OCI-LY3 (cell line): Measurements from ENCODE around the gene CC2D2A.

Source experiments
- H2AFZ ChIP-seq: fragments of 200-600, 300-600 bp; shearing (Covaris generic); 2 replicates; pipeline ENCODE4 v1.6.0; 2014; ENCODE audit warnings: antibody characterized with exemption, low read depth, low read length
- H3K27ac ChIP-seq: fragments of 200-600, 300-600 bp; sonication (generic); 2 replicates; pipeline ENCODE4 v1.5.1; 2014; ENCODE audit warnings: mild to moderate bottlenecking, low read length, moderate library complexity, mixed read lengths
- H3K27me3 ChIP-seq: fragments of 200-600, 300-600 bp; sonication (generic); 2 replicates; pipeline ENCODE4 v1.6.1; 2014; ENCODE audit warnings: low read depth, low read length, mixed read lengths
- H3K36me3 ChIP-seq: fragments of 200-600, 300-600 bp; sonication (generic); replicated peaks from 2 replicates; pipeline ENCODE3; 2014; ENCODE audit warnings: low read depth, low read length, mixed read lengths
- H3K4me1 ChIP-seq: fragments of 300-600, 200-600 bp; sonication (generic); 2 replicates; pipeline ENCODE4 v1.6.1; 2014; ENCODE audit warnings: low read length, mixed read lengths
- H3K4me2 ChIP-seq: fragments of 200-600, 300-600 bp; sonication (generic); 2 replicates; pipeline ENCODE4 v1.6.1; 2014; ENCODE audit warnings: low read length, mixed read lengths
- H3K4me3 ChIP-seq: fragments of 300-600, 200-600 bp; sonication (generic); 2 replicates; pipeline ENCODE4 v1.5.1; 2014; ENCODE audit warnings: antibody characterized with exemption, mild to moderate bottlenecking, low read length, moderate library complexity
- H3K79me2 ChIP-seq: fragments of 300-600, 200-600 bp; shearing (Covaris generic); 2 replicates; pipeline ENCODE4 v1.6.1; 2014; ENCODE audit warnings: mild to moderate bottlenecking, low read length, mixed read lengths
- H3K9ac ChIP-seq: fragments of 300-600, 200-600 bp; shearing (Covaris generic); 2 replicates; pipeline ENCODE4 v1.6.0; 2014; ENCODE audit warnings: mild to moderate bottlenecking, low read length, moderate library complexity
- H3K9me3 ChIP-seq: fragments of 200-600, 300-600 bp; shearing (Covaris generic); 2 replicates; pipeline ENCODE4 v1.6.1; 2014; ENCODE audit warnings: low read length, mixed read lengths; ENCODE audit not compliant: insufficient read depth
- H4K20me1 ChIP-seq: fragments of 200-600, 300-600 bp; sonication (generic); 2 replicates; pipeline ENCODE4 v1.6.1; 2016; ENCODE audit warnings: low read length, mixed read lengths; ENCODE audit not compliant: insufficient read depth
- EZH2phosphoT487 ChIP-seq: fragments of 200-600 bp; shearing (Covaris generic); IDR thresholded peaks from 2 replicates; pipeline ENCODE4 v1.6.1; 2018; ENCODE audit warnings: antibody characterized with exemption, mixed run types, low read depth
- TF ChIP-seq, protein P1 (sequence below): fragments of 200-600, 300-600 bp; sonication (generic); IDR thresholded peaks from 2 replicates; pipeline ENCODE4 v1.5.1; 2014; ENCODE audit warnings: antibody characterized with exemption, low read length, low read depth

Gene CC2D2A

DNA sequence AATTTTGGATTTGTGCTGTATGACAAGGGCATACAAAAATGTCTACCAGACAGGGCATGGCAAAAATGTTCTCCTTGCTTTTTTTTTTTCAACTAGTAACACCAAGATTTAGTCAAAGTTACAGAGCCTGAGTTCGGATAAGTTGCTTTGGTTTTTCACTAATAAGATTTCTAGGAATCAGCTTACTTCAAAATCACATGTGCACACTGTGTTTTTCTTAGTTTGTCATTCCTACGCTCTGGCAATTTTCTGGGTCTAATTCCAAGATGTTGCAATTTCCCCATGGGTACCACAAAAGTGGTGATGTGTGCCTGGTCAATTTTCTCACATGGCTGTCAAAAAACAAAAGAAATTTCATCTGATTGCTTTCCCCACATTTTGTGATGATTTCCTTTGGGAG lies 35.6 kb upstream of the CC2D2A start:
- H3K27ac ChIP-seq, result no peak overlapping the region
- H4K20me1 ChIP-seq, result no peaks in the 10 kb centered on the region
- TF ChIP-seq, protein P1, sequence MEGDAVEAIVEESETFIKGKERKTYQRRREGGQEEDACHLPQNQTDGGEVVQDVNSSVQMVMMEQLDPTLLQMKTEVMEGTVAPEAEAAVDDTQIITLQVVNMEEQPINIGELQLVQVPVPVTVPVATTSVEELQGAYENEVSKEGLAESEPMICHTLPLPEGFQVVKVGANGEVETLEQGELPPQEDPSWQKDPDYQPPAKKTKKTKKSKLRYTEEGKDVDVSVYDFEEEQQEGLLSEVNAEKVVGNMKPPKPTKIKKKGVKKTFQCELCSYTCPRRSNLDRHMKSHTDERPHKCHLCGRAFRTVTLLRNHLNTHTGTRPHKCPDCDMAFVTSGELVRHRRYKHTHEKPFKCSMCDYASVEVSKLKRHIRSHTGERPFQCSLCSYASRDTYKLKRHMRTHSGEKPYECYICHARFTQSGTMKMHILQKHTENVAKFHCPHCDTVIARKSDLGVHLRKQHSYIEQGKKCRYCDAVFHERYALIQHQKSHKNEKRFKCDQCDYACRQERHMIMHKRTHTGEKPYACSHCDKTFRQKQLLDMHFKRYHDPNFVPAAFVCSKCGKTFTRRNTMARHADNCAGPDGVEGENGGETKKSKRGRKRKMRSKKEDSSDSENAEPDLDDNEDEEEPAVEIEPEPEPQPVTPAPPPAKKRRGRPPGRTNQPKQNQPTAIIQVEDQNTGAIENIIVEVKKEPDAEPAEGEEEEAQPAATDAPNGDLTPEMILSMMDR, result no peak
- TF ChIP-seq EZH2phosphoT487, result no peak
- H3K4me2 ChIP-seq, result no peak overlapping the region
- H3K4me1 ChIP-seq, result no peaks in the 10 kb centered on the region
- H3K79me2 ChIP-seq, result no peaks in the 10 kb centered on the region
- no peaks in the 10 kb centered on the region for H3K36me3 ChIP-seq
- no peak overlapping the region for H3K4me3 ChIP-seq
- H3K9me3 ChIP-seq, result no peaks in the 10 kb centered on the region
- no peak overlapping the region for H3K9ac ChIP-seq
- H3K27me3 ChIP-seq, result 0 out of 2 replicates have a peak, but pooled peaks cover 10% of the 10 kb centered on the region
- no peak overlapping the region for H2AFZ ChIP-seq

DNA sequence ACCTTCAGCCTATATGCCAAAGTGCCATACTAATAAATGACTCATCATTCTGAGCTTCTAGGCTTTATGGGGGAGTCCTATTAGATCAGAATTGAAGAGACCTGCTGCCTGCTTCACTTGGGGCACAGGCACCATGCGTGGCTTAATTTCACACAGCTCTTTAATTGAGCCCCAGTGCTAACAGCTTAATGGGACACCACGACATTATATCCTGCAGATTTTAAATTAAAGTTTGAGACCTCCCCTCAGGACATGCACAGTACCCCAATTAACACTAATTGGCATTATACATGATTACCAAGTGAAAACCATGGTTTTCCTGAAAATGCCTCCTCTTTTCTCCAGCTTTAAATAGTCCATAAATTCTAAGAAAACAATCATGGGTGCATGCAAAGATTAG lies 35.0 kb upstream of the CC2D2A start:
- no peak overlapping the region for H3K27ac ChIP-seq
- H3K4me3 ChIP-seq, result no peak overlapping the region
- TF ChIP-seq EZH2phosphoT487, result no peak
- TF ChIP-seq, protein P1, result no peak
- H2AFZ ChIP-seq, result no peak overlapping the region
- 0 out of 2 replicates have a peak, but pooled peaks cover 10% of the 10 kb centered on the region for H3K27me3 ChIP-seq
- H4K20me1 ChIP-seq, result no peaks in the 10 kb centered on the region
- no peaks in the 10 kb centered on the region for H3K36me3 ChIP-seq
- H3K9ac ChIP-seq, result no peak overlapping the region
- no peaks in the 10 kb centered on the region for H3K4me1 ChIP-seq
- no peaks in the 10 kb centered on the region for H3K79me2 ChIP-seq
- no peaks in the 10 kb centered on the region for H3K9me3 ChIP-seq
- no peak overlapping the region for H3K4me2 ChIP-seq

DNA sequence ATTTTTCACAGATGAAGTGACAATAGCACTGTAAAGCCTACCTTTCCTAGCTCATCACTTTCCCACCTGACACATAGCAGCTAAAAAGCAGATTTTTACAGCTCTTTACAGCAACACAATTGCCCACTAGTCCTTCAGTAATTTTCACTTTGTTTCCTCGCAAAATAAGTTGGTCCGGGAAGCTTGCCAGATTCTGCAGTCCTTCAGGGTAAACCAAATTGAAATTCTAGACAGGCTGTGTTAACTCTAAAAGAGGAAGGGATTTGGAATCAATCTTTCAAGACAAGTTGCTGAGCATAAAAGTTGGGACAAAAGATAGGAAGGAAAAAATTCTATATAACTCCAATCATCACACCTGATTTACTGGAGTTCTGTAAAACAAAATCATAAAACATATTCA lies 33.2 kb upstream of the CC2D2A start:
- H3K79me2 ChIP-seq, result no peaks in the 10 kb centered on the region
- no peak overlapping the region for H3K27ac ChIP-seq
- no peak overlapping the region for H3K4me3 ChIP-seq
- H3K4me1 ChIP-seq, result no peaks in the 10 kb centered on the region
- H4K20me1 ChIP-seq, result no peaks in the 10 kb centered on the region
- TF ChIP-seq EZH2phosphoT487, result no peak
- TF ChIP-seq, protein P1, result no peak
- no peak overlapping the region for H3K9ac ChIP-seq
- H3K9me3 ChIP-seq, result no peaks in the 10 kb centered on the region
- H3K36me3 ChIP-seq, result no peaks in the 10 kb centered on the region
- H2AFZ ChIP-seq, result no peak overlapping the region
- H3K4me2 ChIP-seq, result no peak overlapping the region
- 0 out of 2 replicates have a peak, but pooled peaks cover 10% of the 10 kb centered on the region for H3K27me3 ChIP-seq

DNA sequence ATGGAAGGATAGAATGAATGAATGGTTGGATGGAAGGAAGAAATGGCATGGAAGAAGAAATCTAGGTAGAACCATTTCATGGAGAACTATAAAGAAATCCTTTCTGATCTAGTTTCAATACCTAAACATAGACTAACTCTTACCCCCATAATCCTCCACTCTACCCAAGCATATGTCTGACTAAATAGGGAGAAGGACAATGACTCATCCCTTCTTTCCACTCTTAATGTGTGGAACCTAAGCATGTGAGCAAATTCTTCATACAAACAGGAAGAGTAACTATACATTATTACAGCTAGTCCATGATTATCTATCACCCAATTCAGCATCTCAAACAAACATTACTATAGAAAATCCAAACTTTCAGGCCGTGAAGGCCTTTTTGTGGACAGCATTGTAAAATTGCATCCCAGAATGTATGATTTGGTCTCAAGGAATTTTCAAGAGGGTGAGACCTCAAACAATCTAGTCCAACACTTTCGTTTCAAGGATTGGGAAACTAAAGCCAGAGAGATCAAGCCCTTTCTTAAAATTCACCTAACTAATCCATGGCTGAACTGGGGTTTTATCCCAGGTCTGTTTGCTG lies 30.6 kb upstream of the CC2D2A start:
- Histone ChIP-seq H3K9me3 (no peaks in the 10 kb centered on the region), H3K36me3 (no peaks in the 10 kb centered on the region), H3K27me3 (0 out of 2 replicates have a peak, but pooled peaks cover 10% of the 10 kb centered on the region), H3K4me1 (no peaks in the 10 kb centered on the region), H3K9ac (no peak overlapping the region), H3K27ac (no peak overlapping the region), H3K4me2 (no peak overlapping the region), H2AFZ (no peak overlapping the region), H3K4me3 (no peak overlapping the region), H3K79me2 (no peaks in the 10 kb centered on the region), H4K20me1 (no peaks in the 10 kb centered on the region)
- no peak for TF ChIP-seq EZH2phosphoT487
- TF ChIP-seq, protein P1, result no peak
